HG03045 (cell line): ENCODE measurements around the gene ARFIP2.
A peak's percentile ranks its signal among the peaks of the same experiment; 100 is the strongest.
"Not testable (repeated sequence)": the region's sequence is repeated elsewhere in the genome, so short reads cannot be mapped to it uniquely, and the experiment has no call there.

Experiments
- ATAC-seq: cut with Tn5 transposase; IDR thresholded peaks from one replicate; pipeline ENCODE4 v1.9.1; 2021; ENCODE audit warnings: mild to moderate bottlenecking, moderate library complexity; ENCODE audit not compliant: unreplicated experiment

ARFIP2 gene

GRCh38 chr11:6481012-6481923 is at the start of gene ARFIP2, which contains the start of gene TIMM10B:
Gene ARFIP2, minus strand, starts transcription at chr11:6481331. Its CDS starts 910 bp downstream, at chr11:6480421.
Gene TIMM10B, plus strand, starts transcription at chr11:6481501. Its CDS starts 16 bp downstream, at chr11:6481517.
- peak; percentile 98 for ATAC-seq

GRCh38 chr11:6530848-6531247 is 49.7 kb upstream of the ARFIP2 start:
- ATAC-seq, result no peak

GRCh38 chr11:6529266-6529665 is 48.1 kb upstream of the ARFIP2 start:
- no peak for ATAC-seq

GRCh38 chr11:6526411-6527135 is 45.4 kb upstream of the ARFIP2 start:
- no peak for ATAC-seq

GRCh38 chr11:6523253-6523652 is 42.1 kb upstream of the ARFIP2 start:
- no peak for ATAC-seq

- ATAC-seq, result not testable (repeated sequence)
Measured at GRCh38 chr11:6521946-6522345, 40.8 kb upstream of the ARFIP2 start.

- ATAC-seq, result no peak
Measured at GRCh38 chr11:6520265-6520664, 39.1 kb upstream of the ARFIP2 start.

GRCh38 chr11:6516865-6517264 is 35.7 kb upstream of the ARFIP2 start:
- no peak for ATAC-seq

- no peak for ATAC-seq
Measured at GRCh38 chr11:6505577-6506240, 24.6 kb upstream of the ARFIP2 start.

GRCh38 chr11:6504166-6504565 is 23.0 kb upstream of the ARFIP2 start:
- no peak for ATAC-seq

- no peak for ATAC-seq
Measured at GRCh38 chr11:6502382-6502781, 21.3 kb upstream of the ARFIP2 start.

- no peak for ATAC-seq
Measured at GRCh38 chr11:6498544-6498943, 17.4 kb upstream of the ARFIP2 start.

- no peak for ATAC-seq
Measured at GRCh38 chr11:6498121-6498520, 17.0 kb upstream of the ARFIP2 start.

- ATAC-seq, result no peak
Measured at GRCh38 chr11:6497069-6497839, 16.1 kb upstream of the ARFIP2 start, which contains the start of gene DNHD1. Gene DNHD1, plus strand, starts transcription at chr11:6497280. Its CDS starts 936 bp downstream, at chr11:6498216.

GRCh38 chr11:6489306-6489705 is 8.2 kb upstream of the ARFIP2 start:
- ATAC-seq, result no peak

GRCh38 chr11:6488821-6489220 is 7.7 kb upstream of the ARFIP2 start:
- no peak for ATAC-seq

- ATAC-seq, result no peak
Measured at GRCh38 chr11:6488342-6488741, 7.2 kb upstream of the ARFIP2 start.

GRCh38 chr11:6486938-6487337 is 5.8 kb upstream of the ARFIP2 start:
- ATAC-seq, result no peak

- ATAC-seq, result no peak
Measured at GRCh38 chr11:6486256-6486655, 5.1 kb upstream of the ARFIP2 start.

GRCh38 chr11:6485661-6486060 is 4.5 kb upstream of the ARFIP2 start:
- ATAC-seq, result no peak
